GM20431 (cell line): Measurements from ENCODE around the gene ACO2.
"Not testable (repeated sequence)": the region's sequence is repeated elsewhere in the genome, so short reads cannot be mapped to it uniquely, and the experiment has no call there.

ENCODE experiments used
- in situ Hi-C: fragments of 300-500 bp; cut with MseI, MboI; formaldehyde crosslinking; loops from one replicate; pipeline ENCODE4 v1.15.0; 2020; ENCODE audit warnings: low sequenced_read_pairs; ENCODE audit not compliant: unreplicated experiment

Gene ACO2

GRCh38 chr22:41468381-41469217 is at the start of gene ACO2, which contains the start of gene PHF5A:
TSS of gene ACO2 (plus strand) at chr22:41469117. CDS start at chr22:41469147, 30 bp downstream.
TSS of gene PHF5A (minus strand) at chr22:41468692. CDS start at chr22:41468653, 39 bp downstream.
- in situ Hi-C loops = no loop called here

- in situ Hi-C loops = no loop called here
These were observed 43.1 kb upstream of the ACO2 start for GRCh38 chr22:41425660-41426365.

GRCh38 chr22:41429232-41429950 is 39.5 kb upstream of the ACO2 start:
- in situ Hi-C loops = no loop called here

GRCh38 chr22:41429951-41430332 is 39.0 kb upstream of the ACO2 start:
- in situ Hi-C loops = no loop called here

GRCh38 chr22:41431656-41432055 is 37.3 kb upstream of the ACO2 start:
- in situ Hi-C loops = no loop called here

GRCh38 chr22:41433480-41433879 is 35.4 kb upstream of the ACO2 start:
- in situ Hi-C loops = not testable (repeated sequence)

- in situ Hi-C loops = not testable (repeated sequence)
These were observed 34.4 kb upstream of the ACO2 start for GRCh38 chr22:41434361-41435003.

- in situ Hi-C loops = no loop called here
These were observed 33.4 kb upstream of the ACO2 start for GRCh38 chr22:41435560-41435959.

GRCh38 chr22:41436322-41437113 is 32.4 kb upstream of the ACO2 start:
- in situ Hi-C loops = no loop called here

GRCh38 chr22:41437198-41437597 is 31.7 kb upstream of the ACO2 start:
- in situ Hi-C loops = no loop called here

- in situ Hi-C loops = not testable (repeated sequence)
These were observed 28.4 kb upstream of the ACO2 start for GRCh38 chr22:41440511-41440910.

GRCh38 chr22:41442240-41442792 is 26.6 kb upstream of the ACO2 start:
- in situ Hi-C loops = no loop called here

GRCh38 chr22:41444360-41445128 is 24.4 kb upstream of the ACO2 start:
- in situ Hi-C loops = no loop called here

GRCh38 chr22:41445129-41446056 is 23.5 kb upstream of the ACO2 start:
- in situ Hi-C loops = no loop called here

GRCh38 chr22:41446057-41446501 is 22.8 kb upstream of the ACO2 start:
- in situ Hi-C loops = no loop called here

- in situ Hi-C loops = no loop called here
These were observed 22.1 kb upstream of the ACO2 start, which contains the start of gene TOB2 for GRCh38 chr22:41446639-41447434. TSS of gene TOB2 (minus strand) at chr22:41446801. CDS start at chr22:41437345, 9,456 bp downstream.
